ENCODE measurements around the gene ARID1B. TPM values are rescaled to one million over a fixed set of nuclear protein-coding genes. Genes with fewer than 3 reads are reported as not detected.

The ARID1B gene
- total RNA-seq, 1 experiment from 2014 or later = 35.6 TPM

- Histone ChIP-seq H3K27me3 (ENCODE audit: insufficient read depth, low read length) (no peaks in the 10 kb centered on the region), H3K9me2 (ENCODE audit: insufficient read depth) (no peaks in the 10 kb centered on the region), H3K36me3 (ENCODE audit: control insufficient read depth in 1 of 2, insufficient read depth in 2 of 2, low read length in 2 of 2) (no peaks in the 10 kb centered on the region), H3K9me3 (ENCODE audit: control insufficient read depth in 1 of 2, insufficient read depth in 1 of 2, low read depth in 1 of 2, low read length in 2 of 2) (no peaks in the 10 kb centered on the region), H2AFZ (ENCODE audit: low read depth, low read length, poor library complexity, severe bottlenecking) (no peak overlapping the region), H3K4me2 (ENCODE audit: low read length) (no peak overlapping the region), H3K4me3 (replicated peaks in 1 of 2; ENCODE audit: low read depth in 1 of 2, low read length in 2 of 2) (no peak overlapping the region), H3K9ac (ENCODE audit: low read length) (no peak overlapping the region), H3K79me2 (ENCODE audit: insufficient read depth, low read length) (peaks cover 96% of the 10 kb centered on the region), H3K27ac (ENCODE audit: low read depth, low read length) (no peak overlapping the region), H3K4me1 (ENCODE audit: control insufficient read depth in 1 of 2, insufficient read depth in 2 of 2, low read length in 2 of 2) (no peaks in the 10 kb centered on the region), H4K20me1 (ENCODE audit: insufficient read depth) (peaks cover 5% of the 10 kb centered on the region; the same call in 1 of the 2 replicates)
- intact Hi-C loops (cut with micrococcal nuclease) = no loop called here
- DNase-seq (ENCODE audit: low read depth, low spot score) (no peak), ATAC-seq (no peak)
- CTCF ChIA-PET = no interaction called here
- no TSS peak for BruUV-seq (replicated peaks)
- TF ChIP-seq ZNF274 (IDR thresholded peaks at IDR 0.05; ENCODE audit: low read depth, low read length) (no peak), CEBPB (IDR thresholded peaks at IDR 0.05; ENCODE audit: low read depth) (no peak), EGR1 (IDR thresholded peaks at IDR 0.05; ENCODE audit: low read depth) (no peak), ZBTB33 (IDR thresholded peaks at IDR 0.05; ENCODE audit: extremely low read depth, insufficient replicate concordance, low read length) (no peak), EZH2phosphoT487 (IDR thresholded peaks at IDR 0.05; ENCODE audit: borderline replicate concordance) (no peak), MAX (IDR thresholded peaks at IDR 0.05) (no peak), ZFX (IDR thresholded peaks at IDR 0.05) (no peak), CBX3 (IDR thresholded peaks at IDR 0.05; ENCODE audit: low read depth) (no peak), ATF3 (IDR thresholded peaks at IDR 0.05) (no peak), CTCF (IDR thresholded peaks at IDR 0.05 in 2 of 3, conservative IDR thresholded peaks at IDR 0.05 in 1 of 3; ENCODE audit: borderline replicate concordance in 1 of 3, insufficient read depth in 1 of 3, low read depth in 2 of 3, low read length in 2 of 3) (no peak), REST (IDR thresholded peaks at IDR 0.05; ENCODE audit: low read depth) (no peak), JUND (IDR thresholded peaks at IDR 0.05) (no peak), SP1 (IDR thresholded peaks at IDR 0.05; ENCODE audit: low read depth) (no peak), FOSL1 (IDR thresholded peaks at IDR 0.05; ENCODE audit: low read depth) (no peak), RAD21 (IDR thresholded peaks at IDR 0.05; ENCODE audit: low read depth) (no peak), EZH2 (IDR thresholded peaks at IDR 0.05) (no peak)
- RAD21 ChIA-PET (ENCODE audit: low non-redundant PET in 1 of 2, low total read pairs in 2 of 2, uncharacterized antibody in 2 of 2, unreplicated experiment in 2 of 2) = no interaction called here
- POLR2A ChIA-PET = no interaction called here
Measured at GRCh38 chr6:156790711-156791319, 13.6 kb downstream of the ARID1B start.
